ENCODE data around the gene OSBPL10. TPM values are rescaled to one million over a fixed set of nuclear protein-coding genes. Genes with fewer than 3 reads are reported as not detected.
A peak's percentile ranks its signal among the peaks of the same experiment; 100 is the strongest.

Gene OSBPL10
- total RNA-seq, 1 donor from 2014 or later = 52.7 TPM

GRCh38 chr3:31959951-31960792 is 20.9 kb downstream of the OSBPL10 start:
- peak overlapping the region; percentile 22 for H2AFZ ChIP-seq (ENCODE audit: low read depth, low read length)
- H3K27ac ChIP-seq (ENCODE audit: low read depth, low read length) = peak overlapping the region; percentile 55
- H3K9me3 ChIP-seq (ENCODE audit: insufficient read depth, low read depth, low read length) = peaks cover 7% of the 10 kb centered on the region
- Mint-ChIP-seq H3K4me1 (ENCODE audit: low read depth, unreplicated experiment) (peaks cover 37% of the 10 kb centered on the region), H3K27me3 (ENCODE audit: low read depth, unreplicated experiment) (no peaks in the 10 kb centered on the region), H3K9me3 (ENCODE audit: unreplicated experiment) (peaks cover 3% of the 10 kb centered on the region), H3K36me3 (ENCODE audit: low read depth, unreplicated experiment) (peaks cover 5% of the 10 kb centered on the region), H3K4me3 (ENCODE audit: unreplicated experiment) (peak overlapping the region; percentile 73), H3K27ac (ENCODE audit: unreplicated experiment) (peak overlapping the region; percentile 99)
- peak overlapping the region; percentile 79 for H3K4me2 ChIP-seq (ENCODE audit: low read length)
- peak overlapping the region; percentile 61 for H3K9ac ChIP-seq (ENCODE audit: low read length)
- H3K4me3 ChIP-seq (ENCODE audit: insufficient read depth, low read depth, low read length) = peak overlapping the region; percentile 51
- peak; percentile 60 for DNase-seq (ENCODE audit: low read depth)
- no peaks in the 10 kb centered on the region for H3K27me3 ChIP-seq (ENCODE audit: insufficient read depth, low read length)
- TF ChIP-seq EZH2 (IDR thresholded peaks at IDR 0.05; ENCODE audit: insufficient read depth, low read length) (no peak), CTCF (IDR thresholded peaks at IDR 0.05; ENCODE audit: insufficient read depth, low read depth, low read length) (no peak)
- no peaks in the 10 kb centered on the region for H4K20me1 ChIP-seq (ENCODE audit: insufficient read depth, low read length)
- peaks cover 21% of the 10 kb centered on the region for H3K79me2 ChIP-seq (ENCODE audit: insufficient read depth, low read length)
- FAIRE-seq = peak; percentile 17
- H3K36me3 ChIP-seq (ENCODE audit: insufficient read depth, low read length) = no peaks in the 10 kb centered on the region
- peaks cover 30% of the 10 kb centered on the region for H3K4me1 ChIP-seq (ENCODE audit: insufficient read depth, low read length)

- Histone ChIP-seq H3K27me3 (ENCODE audit: insufficient read depth, low read length) (no peaks in the 10 kb centered on the region), H3K4me2 (ENCODE audit: low read length) (peak overlapping the region; percentile 79), H3K9me3 (ENCODE audit: insufficient read depth, low read depth, low read length) (peaks cover 7% of the 10 kb centered on the region), H3K9ac (ENCODE audit: low read length) (peak overlapping the region; percentile 61), H3K27ac (ENCODE audit: low read depth, low read length) (peak overlapping the region; percentile 55), H3K79me2 (ENCODE audit: insufficient read depth, low read length) (peaks cover 18% of the 10 kb centered on the region), H3K4me3 (ENCODE audit: insufficient read depth, low read depth, low read length) (peak overlapping the region; percentile 51), H4K20me1 (ENCODE audit: insufficient read depth, low read length) (peaks cover 2% of the 10 kb centered on the region), H3K36me3 (ENCODE audit: insufficient read depth, low read length) (no peaks in the 10 kb centered on the region), H3K4me1 (ENCODE audit: insufficient read depth, low read length) (peaks cover 30% of the 10 kb centered on the region), H2AFZ (ENCODE audit: low read depth, low read length) (no peak overlapping the region)
- Mint-ChIP-seq H3K9me3 (ENCODE audit: unreplicated experiment) (peaks cover 8% of the 10 kb centered on the region), H3K27me3 (ENCODE audit: low read depth, unreplicated experiment) (no peaks in the 10 kb centered on the region), H3K27ac (ENCODE audit: unreplicated experiment) (peak overlapping the region; percentile 99), H3K4me1 (ENCODE audit: low read depth, unreplicated experiment) (peaks cover 37% of the 10 kb centered on the region), H3K36me3 (ENCODE audit: low read depth, unreplicated experiment) (peaks cover 8% of the 10 kb centered on the region), H3K4me3 (ENCODE audit: unreplicated experiment) (peak overlapping the region; percentile 31)
- FAIRE-seq (no peak), DNase-seq (ENCODE audit: low read depth) (no peak)
- TF ChIP-seq EZH2 (IDR thresholded peaks at IDR 0.05; ENCODE audit: insufficient read depth, low read length) (no peak), CTCF (IDR thresholded peaks at IDR 0.05; ENCODE audit: insufficient read depth, low read depth, low read length) (no peak)
Measured at GRCh38 chr3:31959251-31959650, 21.8 kb downstream of the OSBPL10 start.

GRCh38 chr3:31958701-31959152 is 22.3 kb downstream of the OSBPL10 start:
- H3K27ac ChIP-seq (ENCODE audit: low read depth, low read length) = no peak overlapping the region
- peak overlapping the region; percentile 31 for H3K4me3 Mint-ChIP-seq (ENCODE audit: unreplicated experiment)
- no peak for DNase-seq (ENCODE audit: low read depth)
- H3K27me3 Mint-ChIP-seq (ENCODE audit: low read depth, unreplicated experiment) = no peaks in the 10 kb centered on the region
- peaks cover 15% of the 10 kb centered on the region for H3K79me2 ChIP-seq (ENCODE audit: insufficient read depth, low read length)
- H3K4me1 ChIP-seq (ENCODE audit: insufficient read depth, low read length) = peaks cover 30% of the 10 kb centered on the region
- TF ChIP-seq EZH2 (IDR thresholded peaks at IDR 0.05; ENCODE audit: insufficient read depth, low read length) (no peak), CTCF (IDR thresholded peaks at IDR 0.05; ENCODE audit: insufficient read depth, low read depth, low read length) (no peak)
- peaks cover 9% of the 10 kb centered on the region for H3K36me3 Mint-ChIP-seq (ENCODE audit: low read depth, unreplicated experiment)
- H3K4me1 Mint-ChIP-seq (ENCODE audit: low read depth, unreplicated experiment) = peaks cover 37% of the 10 kb centered on the region
- no peak for FAIRE-seq
- peaks cover 7% of the 10 kb centered on the region for H3K9me3 ChIP-seq (ENCODE audit: insufficient read depth, low read depth, low read length)
- H3K36me3 ChIP-seq (ENCODE audit: insufficient read depth, low read length) = no peaks in the 10 kb centered on the region
- peak overlapping the region; percentile 79 for H3K4me2 ChIP-seq (ENCODE audit: low read length)
- no peak overlapping the region for H3K9ac ChIP-seq (ENCODE audit: low read length)
- H3K27ac Mint-ChIP-seq (ENCODE audit: unreplicated experiment) = peak overlapping the region; percentile 79
- no peak overlapping the region for H2AFZ ChIP-seq (ENCODE audit: low read depth, low read length)
- H3K9me3 Mint-ChIP-seq (ENCODE audit: unreplicated experiment) = peaks cover 8% of the 10 kb centered on the region
- no peaks in the 10 kb centered on the region for H3K27me3 ChIP-seq (ENCODE audit: insufficient read depth, low read length)
- H3K4me3 ChIP-seq (ENCODE audit: insufficient read depth, low read depth, low read length) = no peak overlapping the region
- peaks cover 7% of the 10 kb centered on the region for H4K20me1 ChIP-seq (ENCODE audit: insufficient read depth, low read length)

Measured in astrocyte (in vitro differentiated cells and primary cell).